Endothelial cell of umbilical vein (primary cell): ENCODE data around the gene AFDN. TPM values are rescaled to one million over a fixed set of nuclear protein-coding genes. Genes with fewer than 3 reads are reported as not detected.

ENCODE experiments used
- BruUV-seq: library from RNA; stranded (reverse); fragments of 400-500 nt; replicated peaks from 2 replicates; lab custom pipeline; 2021; lab: Mats Ljungman, UMichigan
- CTCF ChIA-PET: fragments of 300-600, 350-600 bp; sonication (Branson Sonifier 250); formaldehyde crosslinking; loops from one replicate; lab custom pipeline; 2021; ENCODE audit warnings: antibody characterized with exemption, inconsistent platforms; lab: Charles Lee
- POLR2A ChIA-PET: fragments of 300-600, 350-600 bp; sonication (Branson Sonifier 250); formaldehyde crosslinking; loops from one replicate; lab custom pipeline; 2021; ENCODE audit warnings: antibody characterized with exemption, inconsistent platforms; lab: Charles Lee
- DNase-seq: peaks from one replicate; pipeline ENCODE4 v3.0.0-alpha.2; 2011; ENCODE audit warnings: low read depth, low spot score
- FAIRE-seq: peaks from 2 replicates; lab custom pipeline; 2011; peaks lifted over from hg19 to GRCh38; lab: Jason Lieb, UNC
- H2AFZ ChIP-seq: 2 replicates; pipeline ENCODE4 v1.6.0; 2012; ENCODE audit warnings: low read depth, low read length, control low read depth, inconsistent platforms
- H3K27ac ChIP-seq: 2 replicates; pipeline ENCODE4 v1.5.1; 2011; ENCODE audit warnings: low read depth, mild to moderate bottlenecking, control low read depth, low read length, moderate library complexity; ENCODE audit not compliant: insufficient read depth
- H3K27me3 ChIP-seq, 2 experiments: 2 replicates each; pipeline versions ENCODE4 v1.6.0 to v1.6.1; 2011; ENCODE audit warnings: low read length in 2 of 2, mixed read lengths in 1 of 2; ENCODE audit not compliant: control insufficient read depth in 2 of 2, insufficient read depth in 2 of 2
- H3K36me3 ChIP-seq, 2 experiments: 2 replicates in 1 of 2; 3 replicates in 1 of 2; pipeline ENCODE4 v1.5.1; 2011; ENCODE audit warnings: low read length in 2 of 2, mild to moderate bottlenecking in 1 of 2, moderate library complexity in 1 of 2; ENCODE audit not compliant: control insufficient read depth in 2 of 2, insufficient read depth in 2 of 2; ENCODE audit errors: extremely low read depth in 1 of 2
- H3K4me1 ChIP-seq: 3 replicates; pipeline ENCODE4 v1.5.1; 2011; ENCODE audit warnings: mild to moderate bottlenecking, low read length; ENCODE audit not compliant: control insufficient read depth, insufficient read depth; ENCODE audit errors: extremely low read depth
- H3K4me2 ChIP-seq: 2 replicates; pipeline ENCODE4 v1.6.1; 2011; ENCODE audit warnings: low read length, control low read depth, mixed read lengths; ENCODE audit not compliant: insufficient read depth
- H3K4me3 ChIP-seq, 3 experiments: fragments of 200-600 bp in 1 of 3; sonication (generic), shearing (Covaris generic) in 1 of 3; replicated peaks in 1 of 3; 2 replicates each; pipeline ENCODE4 v1.5.1; 2011 to 2016; ENCODE audit warnings: control low read depth in 3 of 3, low read length in 3 of 3, mild to moderate bottlenecking in 2 of 3, inconsistent platforms in 1 of 3, low read depth in 1 of 3, moderate library complexity in 1 of 3; ENCODE audit not compliant: insufficient read depth in 1 of 3
- H3K79me2 ChIP-seq: 2 replicates; pipeline ENCODE4 v1.6.0; 2012; ENCODE audit warnings: low read length, inconsistent platforms; ENCODE audit not compliant: control insufficient read depth, insufficient read depth
- H3K9ac ChIP-seq: replicated peaks from 2 replicates; pipeline ENCODE3; 2011; ENCODE audit warnings: low read length, control low read depth; ENCODE audit not compliant: insufficient read depth; ENCODE audit errors: extremely low read depth
- H3K9me1 ChIP-seq: replicated peaks from 3 replicates; pipeline ENCODE4 v1.6.0; 2011; ENCODE audit warnings: mild to moderate bottlenecking, low read length; ENCODE audit not compliant: control insufficient read depth, insufficient read depth; ENCODE audit errors: extremely low read depth
- H3K9me3 ChIP-seq: replicated peaks from 2 replicates; pipeline ENCODE4 v1.5.1; 2012; ENCODE audit warnings: low read length, inconsistent platforms; ENCODE audit not compliant: control insufficient read depth, insufficient read depth
- H4K20me1 ChIP-seq: replicated peaks from 2 replicates; pipeline ENCODE3; 2011; ENCODE audit warnings: mild to moderate bottlenecking, low read length; ENCODE audit not compliant: control insufficient read depth, insufficient read depth; ENCODE audit errors: extremely low read depth
- EZH2 ChIP-seq: IDR thresholded peaks from 2 replicates; pipeline ENCODE4 v1.6.1; 2012; ENCODE audit warnings: borderline replicate concordance, low read depth, mild to moderate bottlenecking, moderate library complexity, low read length, inconsistent platforms; ENCODE audit not compliant: severe bottlenecking
- GATA2 ChIP-seq: IDR thresholded peaks from 2 replicates; pipeline ENCODE4 v1.7.0; 2011; ENCODE audit warnings: low read depth, mild to moderate bottlenecking, moderate library complexity, mixed read lengths, low read length; ENCODE audit not compliant: insufficient read length, insufficient read depth
- JUN ChIP-seq: IDR thresholded peaks from 2 replicates; pipeline ENCODE4 v1.6.1; 2011; ENCODE audit warnings: borderline replicate concordance, low read depth; ENCODE audit not compliant: insufficient read length, insufficient read depth
- dilution Hi-C: fragments of 300-500 bp; cut with MboI; formaldehyde crosslinking; loops from one replicate; pipeline ENCODE4 v1.15.0; 2019; ENCODE audit warnings: low sequenced_read_pairs; ENCODE audit not compliant: extremely low pct_ligation_motif_present
- intact Hi-C: fragments of 100-400 bp; cut with micrococcal nuclease; formaldehyde crosslinking; loops from one replicate; pipeline ENCODE4 v1.10.0; 2022
- polyA plus RNA-seq, 4 experiments: library from polyadenylated mRNA; depleted of rRNA in 3 of 4; stranded (reverse) in 3 of 4; unstranded in 1 of 4; fragments of >200 nt; gene quantifications; 2 replicates each; pipeline versions ENCODE4 v1.2.1 to v1.2.3, GENCODE V29; 2011 to 2012; ENCODE audit warnings: missing spikeins in 1 of 4
- total RNA-seq: library from RNA; stranded (reverse); gene quantifications from 2 replicates; pipeline ENCODE4 v1.2.3, GENCODE V29; 2021
- TF ChIP-seq, protein P1 (sequence below), 2 donors: IDR thresholded peaks; 1 replicate in 1 of 2; 2 replicates in 1 of 2; pipeline ENCODE4 v1.5.1; 2011; ENCODE audit warnings: low read length in 2 of 2, mild to moderate bottlenecking in 2 of 2, moderate library complexity in 2 of 2, control low read depth in 1 of 2, inconsistent platforms in 1 of 2, low read depth in 1 of 2; ENCODE audit not compliant: insufficient read depth in 1 of 2; ENCODE audit errors: extremely low read depth in 1 of 2

AFDN gene
- total and polyA plus RNA-seq, 2 donors (not counting 3 experiments of a cell fraction or from before 2014, with no cell fraction given): 31.0 to 134 TPM

GRCh38 chr6:167996424-167997199 lies 169.9 kb downstream of the AFDN start:
- Histone ChIP-seq H2AFZ (no peak overlapping the region), H3K9me3 (no peaks in the 10 kb centered on the region), H3K79me2 (no peaks in the 10 kb centered on the region), H3K27ac (no peak overlapping the region), H3K4me2 (no peak overlapping the region), H3K9me1 (no peaks in the 10 kb centered on the region), H3K4me3 (no peak overlapping the region), H3K9ac (no peak overlapping the region), H3K27me3 (no peaks in the 10 kb centered on the region), H3K36me3 (no peaks in the 10 kb centered on the region), H3K4me1 (peaks cover 13% of the 10 kb centered on the region), H4K20me1 (no peaks in the 10 kb centered on the region)
- no TSS peak for BruUV-seq
- FAIRE-seq (no peak), DNase-seq (no peak)
- ChIA-PET POLR2A (no interaction called here), CTCF (interaction anchor here (1.0 kb wide), 1 partner anchor 11 kb away, joined by 5 read pairs; no protein-coding TSS in a partner anchor)
- TF ChIP-seq, protein P1, sequence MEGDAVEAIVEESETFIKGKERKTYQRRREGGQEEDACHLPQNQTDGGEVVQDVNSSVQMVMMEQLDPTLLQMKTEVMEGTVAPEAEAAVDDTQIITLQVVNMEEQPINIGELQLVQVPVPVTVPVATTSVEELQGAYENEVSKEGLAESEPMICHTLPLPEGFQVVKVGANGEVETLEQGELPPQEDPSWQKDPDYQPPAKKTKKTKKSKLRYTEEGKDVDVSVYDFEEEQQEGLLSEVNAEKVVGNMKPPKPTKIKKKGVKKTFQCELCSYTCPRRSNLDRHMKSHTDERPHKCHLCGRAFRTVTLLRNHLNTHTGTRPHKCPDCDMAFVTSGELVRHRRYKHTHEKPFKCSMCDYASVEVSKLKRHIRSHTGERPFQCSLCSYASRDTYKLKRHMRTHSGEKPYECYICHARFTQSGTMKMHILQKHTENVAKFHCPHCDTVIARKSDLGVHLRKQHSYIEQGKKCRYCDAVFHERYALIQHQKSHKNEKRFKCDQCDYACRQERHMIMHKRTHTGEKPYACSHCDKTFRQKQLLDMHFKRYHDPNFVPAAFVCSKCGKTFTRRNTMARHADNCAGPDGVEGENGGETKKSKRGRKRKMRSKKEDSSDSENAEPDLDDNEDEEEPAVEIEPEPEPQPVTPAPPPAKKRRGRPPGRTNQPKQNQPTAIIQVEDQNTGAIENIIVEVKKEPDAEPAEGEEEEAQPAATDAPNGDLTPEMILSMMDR (IDR thresholded peaks at IDR 0.05; ENCODE audit: extremely low read depth in 1 of 2, insufficient read depth in 1 of 2, low read depth in 1 of 2, low read length in 2 of 2): no peak
- no peak for TF ChIP-seq EZH2
- dilution Hi-C loops: no loop called here
- intact Hi-C loops: no loop called here

- Histone ChIP-seq H4K20me1 (no peaks in the 10 kb centered on the region), H3K36me3 (no peaks in the 10 kb centered on the region), H3K9ac (no peak within 1 kb of the TSS), H3K4me2 (no peak within 1 kb of the TSS), H3K9me1 (no peaks in the 10 kb centered on the region), H3K4me1 (peaks cover 13% of the 10 kb centered on the region), H3K4me3 (no peak within 1 kb of the TSS), H2AFZ (no peak within 1 kb of the TSS), H3K27ac (no peak within 1 kb of the TSS), H3K27me3 (no peaks in the 10 kb centered on the region), H3K9me3 (no peaks in the 10 kb centered on the region), H3K79me2 (no peaks in the 10 kb centered on the region)
- DNase-seq (no peak), FAIRE-seq (no peak)
- ChIA-PET CTCF (interaction anchor here (1.0 kb wide), 1 partner anchor 10 kb away, joined by 5 read pairs; no protein-coding TSS in a partner anchor), POLR2A (no interaction called here)
- dilution Hi-C loops: no loop called here
- intact Hi-C loops: no loop called here
- TF ChIP-seq EZH2: no peak
- TF ChIP-seq GATA2: no peak
- no peak for TF ChIP-seq JUN
- BruUV-seq: no TSS peak
Observed at GRCh38 chr6:167997642-167998041, 170.9 kb downstream of the AFDN start, which contains the start of gene KIF25. TSS of gene KIF25 (plus strand) at chr6:167997671. CDS start at chr6:168029586, 31,915 bp downstream.
